GM13977 (cell line): ENCODE results near the gene ISOC2.
"Not testable (repeated sequence)": the region's sequence is repeated elsewhere in the genome, so short reads cannot be mapped to it uniquely, and the experiment has no call there.

Source experiments
- DNase-seq: peaks from one replicate; pipeline ENCODE4 v3.0.0; 2012; ENCODE audit warnings: low spot score
- CTCF ChIP-seq: IDR thresholded peaks from 2 replicates; pipeline ENCODE4 v1.5.1; 2012; ENCODE audit warnings: mild to moderate bottlenecking, control low read depth; ENCODE audit not compliant: insufficient read depth; ENCODE audit errors: extremely low read depth, missing control alignments
- in situ Hi-C: fragments of 300-500 bp; cut with MboI; formaldehyde crosslinking; loops from one replicate; pipeline ENCODE4 v1.12.0; 2022; ENCODE audit warnings: low sequenced_read_pairs, low pct_unique_long_range_greater_than_20kb, mixed read lengths, inconsistent platforms; ENCODE audit not compliant: unreplicated experiment

The ISOC2 gene

GRCh38 chr19:55502197-55502952 is 40.9 kb upstream of the ISOC2 start:
- DNase-seq = no peak
- in situ Hi-C loops = no loop called here
- TF ChIP-seq CTCF = no peak

DNA sequence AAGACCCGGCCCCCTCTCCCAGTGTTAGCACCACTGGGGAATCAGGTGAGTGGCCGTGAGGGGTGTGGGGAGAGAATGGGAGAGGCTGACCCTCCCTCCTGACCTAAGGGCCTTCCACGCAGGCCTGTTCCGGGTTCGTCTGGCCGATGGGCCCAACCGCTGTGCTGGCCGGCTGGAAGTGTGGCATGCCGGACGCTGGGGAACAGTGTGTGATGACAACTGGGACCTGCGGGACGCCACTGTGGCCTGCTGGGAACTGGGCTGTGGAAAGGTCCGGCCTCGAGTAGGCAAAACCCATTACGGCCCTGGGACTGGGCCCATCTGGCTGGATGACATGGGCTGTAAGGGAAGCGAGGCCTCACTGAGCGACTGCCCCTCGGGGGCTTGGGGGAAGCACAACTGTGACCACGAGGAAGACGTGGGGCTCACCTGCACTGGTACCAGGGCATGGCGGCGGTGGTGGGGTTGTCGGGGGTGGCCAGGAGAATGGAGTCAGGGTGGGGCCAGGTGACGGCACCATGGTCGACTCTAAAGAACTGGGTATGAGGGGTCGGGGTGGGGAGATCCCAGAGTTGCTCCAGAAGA is 39.0 kb upstream of the ISOC2 start:
- TF ChIP-seq CTCF = no peak
- DNase-seq = no peak
- in situ Hi-C loops = no loop called here

DNA sequence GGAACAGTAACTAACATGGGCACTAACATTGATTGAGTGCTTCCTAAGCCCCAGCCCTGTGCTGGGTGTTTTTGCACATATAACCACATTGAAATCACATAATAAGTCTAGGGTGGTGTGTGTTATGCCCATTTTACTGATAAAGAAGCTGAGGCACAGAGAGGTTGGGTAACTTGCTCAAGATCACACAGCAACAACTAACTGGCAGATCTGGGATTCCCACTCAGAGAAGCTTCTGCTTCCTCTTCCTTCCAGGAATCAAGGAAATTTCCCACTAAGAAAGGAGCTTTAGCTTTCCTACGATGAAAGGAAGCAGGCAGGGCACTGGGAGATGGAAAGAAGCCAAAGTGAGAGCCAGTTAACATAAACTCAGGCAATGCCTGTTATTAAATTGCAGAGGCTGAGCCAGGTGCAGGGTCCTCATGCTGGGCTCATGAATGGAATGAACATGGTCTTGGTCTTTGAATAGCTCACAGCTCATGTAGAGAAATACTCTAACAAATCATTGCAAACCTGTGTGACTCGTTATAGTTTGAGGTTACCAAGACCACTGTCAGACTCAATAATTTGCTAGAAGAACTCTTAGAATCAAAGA is 36.9 kb upstream of the ISOC2 start:
- DNase-seq = no peak
- in situ Hi-C loops = no loop called here

DNA sequence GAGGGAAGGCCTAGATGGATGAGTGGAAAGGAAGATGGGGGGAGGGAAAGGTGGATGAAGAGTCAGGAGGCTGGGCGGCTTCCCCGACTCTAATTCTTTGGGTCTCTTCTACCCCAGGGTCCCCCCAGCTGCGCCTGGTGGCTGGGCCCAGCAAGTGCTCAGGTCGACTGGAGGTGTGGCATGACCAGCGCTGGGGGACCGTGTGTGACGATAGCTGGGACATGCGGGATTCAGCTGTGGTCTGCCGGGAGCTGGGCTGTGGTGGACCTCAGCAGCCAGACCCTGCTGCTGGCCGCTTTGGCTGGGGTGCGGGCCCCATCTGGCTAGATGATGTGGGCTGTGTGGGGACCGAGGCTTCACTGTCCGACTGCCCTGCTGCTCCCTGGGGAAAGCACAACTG is 36.3 kb upstream of the ISOC2 start:
- in situ Hi-C loops = no loop called here
- TF ChIP-seq CTCF = no peak
- no peak for DNase-seq

More for the DNA sequence above, 36.9 kb upstream of the ISOC2 start:
- no peak for TF ChIP-seq CTCF

DNA sequence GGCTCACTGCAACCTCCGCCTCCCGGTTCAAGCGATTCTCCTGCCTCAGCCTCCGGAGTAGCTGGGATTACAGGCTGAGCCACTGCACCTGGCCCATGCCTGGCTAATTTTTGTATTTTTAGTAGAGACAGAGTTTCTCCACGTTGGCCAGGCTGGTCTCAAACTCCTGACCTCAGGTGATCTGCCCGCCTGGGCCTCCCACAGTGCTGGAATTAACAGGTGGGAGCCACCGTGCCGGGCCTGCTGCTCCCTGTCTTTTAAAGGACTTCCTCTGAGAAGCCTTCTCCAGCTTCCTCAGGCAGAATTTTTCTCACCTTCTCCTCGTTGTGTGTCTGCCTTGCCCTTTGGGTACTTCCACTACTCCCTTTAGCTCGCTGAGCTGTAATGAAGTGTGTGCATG is 35.4 kb upstream of the ISOC2 start:
- DNase-seq, in situ Hi-C loops: not testable (repeated sequence)

- no peak for TF ChIP-seq CTCF
- in situ Hi-C loops = no loop called here
- DNase-seq = no peak
Observed at GRCh38 chr19:55495646-55496349, 34.4 kb upstream of the ISOC2 start.

DNA sequence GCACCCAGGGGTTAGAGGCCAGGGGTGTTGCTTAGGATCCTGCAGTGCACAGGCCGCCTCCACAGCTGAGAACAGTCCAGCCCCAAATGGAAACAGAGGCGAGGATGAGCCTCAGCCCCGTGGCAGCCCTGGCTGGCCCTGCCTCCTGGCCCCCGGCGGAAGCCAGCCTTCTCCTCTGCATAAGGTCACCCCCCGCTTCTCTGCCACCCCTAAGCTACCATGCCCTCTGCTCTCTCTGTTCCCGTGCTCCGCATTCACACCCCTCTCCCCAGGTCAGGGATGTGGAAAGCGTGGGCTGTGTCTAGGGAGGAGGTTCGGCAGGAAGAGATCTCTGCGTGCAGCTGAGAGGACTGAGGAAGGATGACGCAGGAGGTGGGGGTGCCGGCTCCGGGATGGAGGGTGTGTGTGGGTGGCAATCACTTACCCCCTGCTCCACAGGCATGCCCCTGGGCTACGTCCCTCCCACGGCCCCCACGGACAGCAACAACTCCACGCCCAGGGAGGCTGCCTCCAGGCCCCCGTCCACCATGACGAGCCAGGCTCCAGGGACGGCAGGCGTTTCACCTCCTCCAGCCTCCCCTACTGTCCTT is 32.8 kb upstream of the ISOC2 start:
- in situ Hi-C loops = no loop called here
- no peak for TF ChIP-seq CTCF
- DNase-seq = no peak
